Epidermal melanocyte (primary cell): ENCODE data around the gene CCDC169.
"Not testable (repeated sequence)": the region's sequence is repeated elsewhere in the genome, so short reads cannot be mapped to it uniquely, and the experiment has no call there.

ENCODE experiments used
- DNase-seq: peaks from one replicate; pipeline ENCODE4 v3.0.0; 2011; ENCODE audit warnings: low spot score; ENCODE audit not compliant: insufficient read length

Gene CCDC169

DNA sequence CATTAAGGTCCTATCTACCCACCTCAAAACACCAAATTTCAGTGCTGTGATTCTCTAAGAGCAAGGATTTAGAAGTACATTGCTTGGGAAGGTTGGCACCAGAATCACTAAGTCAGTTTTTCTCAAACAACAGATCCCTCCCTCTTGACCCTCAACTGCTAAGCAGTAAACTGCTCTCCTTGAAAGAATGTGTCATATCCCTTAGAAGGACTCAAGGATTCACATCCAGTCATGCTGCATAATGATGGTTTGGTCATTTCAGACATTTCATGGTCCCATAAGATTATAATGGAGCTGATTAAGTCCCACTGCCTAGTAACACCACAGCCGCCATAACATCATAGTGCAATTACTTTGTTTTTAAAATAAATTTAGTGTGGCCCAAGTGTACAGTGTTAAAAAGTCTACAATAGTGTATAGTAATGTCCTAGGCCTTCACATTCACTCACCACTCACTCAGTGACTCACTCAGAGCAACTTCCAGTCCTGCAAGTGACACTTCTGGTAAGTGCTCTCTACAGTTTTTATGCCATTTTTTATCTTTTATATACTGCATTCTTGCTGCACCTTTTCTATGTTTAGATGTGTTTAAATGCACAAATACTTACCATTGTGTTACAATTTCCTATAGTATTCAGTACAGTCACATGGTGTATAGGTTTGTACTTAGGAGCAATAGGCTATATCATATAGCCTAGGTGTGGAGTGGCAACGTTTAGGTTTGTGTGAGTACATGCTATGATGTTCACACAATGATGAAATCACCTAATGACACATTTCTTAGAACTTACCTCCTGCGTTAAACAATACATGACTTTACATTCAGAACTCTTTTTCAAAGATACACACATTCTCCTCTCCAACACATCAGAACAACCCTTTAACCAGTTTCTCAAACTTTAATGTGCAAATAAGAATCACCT, 15.7 kb upstream of the CCDC169 start:
- no peak for DNase-seq

DNA sequence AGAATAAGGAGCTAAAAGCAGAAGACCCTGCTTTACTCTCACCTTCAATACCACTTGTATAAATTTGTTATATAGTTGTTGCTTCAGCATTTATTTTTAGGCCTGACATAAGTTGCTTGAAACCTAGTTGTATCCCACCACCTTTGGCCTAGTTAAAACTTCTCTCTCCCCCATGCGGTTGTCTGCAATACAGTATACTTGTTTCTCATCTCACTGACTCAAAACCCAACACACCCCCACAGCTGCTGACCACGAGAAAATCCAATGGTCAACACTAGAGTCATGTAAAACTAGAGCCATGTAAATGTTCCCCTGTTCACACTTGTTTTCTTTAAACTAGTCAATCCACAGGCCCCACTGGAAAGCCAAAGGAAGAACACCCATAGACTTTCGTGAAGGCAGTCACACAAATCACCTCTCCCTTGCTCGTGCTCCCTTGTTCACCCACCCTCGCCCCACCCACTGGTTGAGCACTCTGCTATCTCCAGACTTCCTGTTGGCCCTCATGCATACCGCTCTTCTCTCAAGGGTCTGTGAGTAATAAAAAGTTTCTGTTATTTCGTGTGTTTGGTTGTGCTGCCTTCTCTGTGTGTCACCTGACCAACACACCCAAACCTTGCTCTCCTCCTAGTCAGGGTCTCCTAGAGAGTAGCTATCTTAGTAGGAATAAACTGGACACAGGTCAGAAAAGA, 12.9 kb upstream of the CCDC169 start:
- DNase-seq = no peak

DNA sequence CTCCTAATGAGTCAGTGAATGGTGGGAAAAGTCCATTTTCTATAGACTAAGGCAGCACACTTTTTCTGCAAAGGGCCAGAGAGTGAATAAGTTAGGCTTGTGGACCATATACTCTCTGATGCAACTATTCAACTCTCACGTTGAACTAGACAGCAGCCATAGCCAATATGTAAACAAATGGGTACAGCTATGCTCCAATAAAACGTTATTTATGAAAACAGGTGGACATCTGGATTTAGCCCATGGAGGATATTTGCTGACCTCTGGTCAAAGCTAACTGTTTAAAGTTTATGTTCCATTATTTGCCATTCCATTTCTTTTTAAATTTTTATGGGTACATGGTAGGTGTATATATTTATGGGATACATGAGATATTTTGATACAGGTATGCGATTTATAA, 4.7 kb upstream of the CCDC169 start:
- no peak for DNase-seq

DNA sequence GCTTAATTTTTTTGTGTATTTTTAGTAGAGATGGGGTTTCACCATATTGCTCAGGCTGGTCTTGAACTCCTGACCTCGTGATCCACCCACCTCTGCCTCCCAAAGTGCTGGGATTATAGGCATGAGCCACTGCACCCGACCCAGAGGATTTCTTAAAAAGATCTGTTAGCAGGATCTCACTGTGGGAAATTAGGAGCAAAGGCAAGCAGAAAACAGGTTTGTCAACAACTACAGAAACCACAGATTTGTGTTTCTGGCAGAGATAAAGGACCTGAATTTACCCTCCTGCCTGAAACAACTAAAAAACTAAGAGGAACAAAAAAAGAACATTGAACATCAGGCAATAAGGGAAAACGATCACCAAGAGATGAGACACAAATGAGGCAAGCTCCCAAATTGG, 1.9 kb upstream of the CCDC169 start:
- DNase-seq = not testable (repeated sequence)

DNA sequence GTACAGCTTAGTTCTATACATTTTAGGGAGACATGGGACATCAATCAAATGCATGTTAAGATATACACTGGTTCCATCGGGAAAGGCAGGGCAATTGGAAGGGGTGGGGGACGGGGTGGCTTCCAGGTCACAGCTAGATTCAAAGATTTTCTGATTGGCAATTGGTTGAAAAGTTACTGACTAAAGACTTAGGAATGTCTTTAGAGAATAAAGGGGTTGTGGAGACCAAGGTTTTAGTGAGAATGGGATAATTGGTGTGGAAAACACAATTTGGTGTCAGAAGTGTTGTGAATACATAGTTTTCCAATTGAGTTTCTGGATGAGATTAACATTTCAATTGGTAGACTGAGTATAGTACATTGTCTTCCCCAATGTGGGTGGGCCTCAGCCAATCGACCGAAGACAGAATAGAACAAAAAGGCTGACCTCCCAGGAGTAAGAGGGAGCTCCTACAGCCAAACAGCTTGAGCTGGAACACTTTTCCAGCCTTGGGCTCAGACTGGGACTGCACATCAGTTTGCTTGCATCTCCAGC, 988 bp upstream of the CCDC169 start:
- DNase-seq = no peak

DNA sequence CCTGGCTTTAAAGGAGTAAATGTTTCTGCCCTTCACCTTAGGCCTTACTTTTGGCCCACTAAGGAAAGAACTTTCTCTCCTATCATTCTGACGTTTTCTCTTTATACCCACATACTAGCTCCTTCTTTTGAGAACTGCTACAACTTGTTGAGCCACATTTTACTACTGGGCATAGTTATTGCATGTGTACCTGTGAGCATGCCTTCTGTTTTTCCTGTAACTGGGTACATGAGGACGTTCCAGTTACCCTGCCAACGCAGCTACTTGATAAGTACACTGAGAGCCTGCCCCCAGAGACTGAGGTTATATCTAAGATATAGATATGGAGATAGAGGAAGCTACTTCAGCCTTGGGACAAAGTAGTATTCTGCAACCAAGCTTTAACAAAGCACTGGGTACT, 3.5 kb downstream of the CCDC169 start:
- DNase-seq = no peak

DNA sequence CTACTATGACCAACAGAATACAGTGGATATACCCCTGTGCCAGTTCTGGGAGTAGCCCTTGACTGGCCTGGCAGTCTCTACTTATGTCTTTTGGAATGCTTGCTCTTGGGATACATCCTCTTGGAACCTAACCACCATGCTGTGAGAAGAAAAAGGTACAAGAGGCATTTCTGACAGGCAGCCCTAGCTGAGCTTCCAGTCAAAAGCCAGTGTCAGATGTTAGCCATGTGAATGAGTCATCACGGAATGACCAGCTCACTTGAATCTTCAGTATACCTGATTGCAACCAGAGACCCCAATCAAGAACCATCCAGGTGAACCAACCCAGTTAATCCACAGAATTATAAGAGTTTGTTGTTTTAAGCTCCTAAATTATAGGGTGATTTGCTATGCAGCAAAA, 4.1 kb downstream of the CCDC169 start:
- no peak for DNase-seq

DNA sequence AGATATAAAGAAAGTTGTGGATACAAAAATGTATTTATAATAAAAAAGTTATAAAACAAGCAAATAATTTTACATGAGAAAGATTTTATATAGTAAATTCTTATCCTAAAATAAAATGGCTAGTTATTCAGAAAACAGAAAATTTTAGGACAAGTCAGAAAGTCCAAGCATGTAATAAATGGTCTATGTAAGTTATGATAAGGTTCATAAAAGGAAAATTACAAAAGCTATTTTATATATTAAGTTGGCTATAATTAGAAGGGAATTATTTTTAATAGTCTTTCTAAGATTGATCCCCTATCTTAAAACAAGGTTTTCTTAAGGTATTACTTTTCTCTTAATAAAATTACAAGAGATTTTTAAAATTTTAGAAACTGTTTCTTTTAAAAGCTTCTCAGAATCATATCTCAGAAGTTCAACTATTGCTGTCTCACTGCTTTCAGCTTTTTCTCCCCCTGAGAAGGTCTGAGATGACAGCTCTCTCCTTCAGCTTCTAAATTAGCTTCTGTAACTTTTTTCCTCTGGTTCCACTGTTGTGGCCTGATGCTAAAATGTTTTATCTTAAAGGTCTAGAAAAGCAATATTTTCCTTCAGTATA, 8.7 kb downstream of the CCDC169 start:
- no peak for DNase-seq

DNA sequence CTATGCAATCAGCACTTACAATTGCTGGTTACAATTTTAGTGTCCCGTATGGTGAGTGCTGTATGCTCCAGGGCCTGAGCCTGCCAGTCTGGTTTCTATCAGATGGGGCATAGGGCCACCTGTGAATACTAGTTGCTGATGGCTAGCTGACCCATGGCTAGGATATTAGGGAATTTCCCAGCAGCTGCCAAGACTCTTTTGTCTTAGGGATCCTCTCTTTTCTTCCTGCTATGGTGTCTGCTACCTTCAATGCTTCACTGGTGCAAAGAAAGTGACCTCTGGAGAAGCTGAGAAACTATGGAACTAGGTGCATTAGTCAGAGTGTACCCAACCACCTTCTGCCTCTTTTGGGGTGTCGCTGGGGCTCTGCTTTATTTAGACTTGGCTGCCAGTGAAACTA, 11.6 kb downstream of the CCDC169 start:
- DNase-seq = no peak

DNA sequence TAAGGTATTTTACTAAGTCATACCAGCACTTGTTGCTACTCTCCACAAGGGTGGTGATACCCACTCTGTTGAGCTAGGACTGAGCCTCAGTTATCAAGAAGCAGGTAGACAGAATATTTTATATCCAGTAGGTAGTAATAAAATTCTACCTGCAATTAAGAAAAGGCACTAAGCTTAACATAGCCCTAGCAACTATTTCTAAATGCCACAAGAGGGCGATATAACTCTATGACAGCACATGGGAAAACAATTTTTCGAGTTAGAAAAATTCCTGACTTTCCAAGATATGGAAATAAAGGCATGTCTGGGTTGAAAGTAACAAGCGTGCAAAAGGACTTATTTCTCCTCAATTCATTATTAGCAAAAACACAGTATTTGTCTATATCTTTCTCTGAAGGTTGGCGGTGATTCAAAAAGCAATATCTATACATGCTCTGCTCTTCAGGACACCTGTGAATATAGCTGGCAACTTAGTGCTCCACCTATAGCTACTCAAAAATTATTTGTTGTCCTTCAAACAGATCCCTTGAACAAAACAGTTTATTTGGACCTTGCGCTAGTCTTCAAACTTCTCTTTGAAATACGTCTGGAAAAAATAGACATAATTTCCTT, 14.7 kb downstream of the CCDC169 start:
- peak; percentile 24 for DNase-seq

DNA sequence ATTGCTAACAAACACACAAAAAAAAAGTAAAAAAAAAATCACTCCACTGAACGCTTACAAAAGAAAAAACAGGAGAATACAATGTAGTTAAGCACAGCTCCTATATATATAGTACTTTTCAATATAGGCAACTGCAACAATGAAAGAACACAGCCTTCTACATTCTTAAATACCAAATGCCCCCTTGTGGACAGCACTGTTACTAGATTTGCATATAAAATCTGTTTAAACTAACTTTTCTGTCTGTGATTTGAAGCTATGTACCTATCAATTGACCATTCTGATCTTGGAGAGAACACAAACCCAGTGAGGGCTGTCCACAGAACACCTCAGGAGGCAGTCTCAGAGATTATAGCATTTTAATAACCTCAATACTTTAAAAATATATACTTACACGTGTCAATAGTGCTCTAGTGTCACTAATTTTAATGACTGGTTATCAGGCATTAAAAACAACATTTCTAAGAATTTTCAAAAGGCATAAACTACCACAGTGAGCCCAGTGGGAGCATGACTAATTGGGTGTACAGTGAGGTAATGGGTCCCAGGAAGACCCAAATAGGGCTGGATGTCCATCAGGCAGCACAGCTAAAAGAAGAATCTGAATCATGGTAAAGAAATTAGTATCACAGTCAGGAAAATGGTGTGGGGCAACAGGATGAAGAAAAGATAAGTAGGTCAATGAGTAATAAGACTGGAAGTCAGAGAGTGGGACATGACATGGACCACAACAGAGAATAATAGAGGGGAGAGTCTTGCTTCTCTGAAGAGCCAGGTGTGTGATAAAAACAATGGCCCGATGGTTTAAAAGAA, 22.2 kb downstream of the CCDC169 start:
- no peak for DNase-seq

DNA sequence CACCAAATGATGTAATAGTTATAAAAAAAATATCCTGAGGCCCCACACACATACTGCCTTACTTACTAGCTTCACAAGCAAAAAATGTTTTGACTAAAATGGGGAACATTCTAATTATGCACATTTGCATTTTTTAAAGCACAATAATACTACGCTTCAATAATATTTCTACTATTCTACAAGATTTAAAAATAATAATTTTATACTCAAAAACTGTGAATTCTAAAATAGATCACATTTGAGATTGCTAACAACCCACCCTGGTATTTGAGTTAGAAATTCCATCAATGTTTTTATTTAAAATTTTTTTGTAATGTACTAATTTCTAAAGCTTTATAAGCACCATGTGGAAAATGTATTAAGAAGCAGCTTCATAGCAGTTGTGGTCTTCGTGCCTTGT, 24.2 kb downstream of the CCDC169 start:
- DNase-seq = no peak

DNA sequence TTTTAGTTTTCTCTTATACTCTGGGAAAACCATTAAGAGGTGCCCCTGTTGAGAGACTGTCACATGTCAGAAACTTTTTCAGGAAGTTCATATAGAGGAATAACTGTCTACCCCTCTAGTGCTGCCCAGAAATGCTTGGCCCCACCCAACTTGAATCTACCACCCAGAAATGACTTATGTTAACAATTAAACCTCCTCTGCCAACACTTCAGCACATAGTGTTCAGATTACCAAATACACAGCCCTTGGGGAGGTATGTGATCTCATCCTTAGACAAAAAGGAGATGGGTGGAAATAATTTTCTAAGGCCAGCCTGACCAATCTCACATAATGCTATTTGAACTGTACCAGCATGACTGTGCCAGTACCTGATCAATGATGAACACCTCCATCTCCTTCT, 35.6 kb downstream of the CCDC169 start:
- DNase-seq = no peak

DNA sequence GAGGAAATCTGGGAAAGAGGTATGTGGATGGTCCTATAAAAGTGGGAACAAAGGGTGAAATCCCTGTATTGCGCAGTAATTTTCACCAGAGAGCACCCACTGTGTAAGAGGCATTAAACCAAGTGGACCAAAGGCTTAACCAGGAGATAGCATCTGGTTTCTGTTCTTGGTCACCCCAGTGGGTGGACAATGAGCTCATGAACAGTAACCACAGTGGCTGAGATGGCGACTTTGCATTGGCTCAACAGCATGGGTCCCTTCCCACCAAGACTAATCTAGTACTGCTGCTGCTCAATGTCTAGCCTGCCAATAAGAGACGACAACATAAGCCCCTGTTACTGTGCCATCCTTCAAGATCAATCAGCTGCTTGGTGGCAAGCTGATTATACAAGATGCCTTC, 36.6 kb downstream of the CCDC169 start:
- no peak for DNase-seq

DNA sequence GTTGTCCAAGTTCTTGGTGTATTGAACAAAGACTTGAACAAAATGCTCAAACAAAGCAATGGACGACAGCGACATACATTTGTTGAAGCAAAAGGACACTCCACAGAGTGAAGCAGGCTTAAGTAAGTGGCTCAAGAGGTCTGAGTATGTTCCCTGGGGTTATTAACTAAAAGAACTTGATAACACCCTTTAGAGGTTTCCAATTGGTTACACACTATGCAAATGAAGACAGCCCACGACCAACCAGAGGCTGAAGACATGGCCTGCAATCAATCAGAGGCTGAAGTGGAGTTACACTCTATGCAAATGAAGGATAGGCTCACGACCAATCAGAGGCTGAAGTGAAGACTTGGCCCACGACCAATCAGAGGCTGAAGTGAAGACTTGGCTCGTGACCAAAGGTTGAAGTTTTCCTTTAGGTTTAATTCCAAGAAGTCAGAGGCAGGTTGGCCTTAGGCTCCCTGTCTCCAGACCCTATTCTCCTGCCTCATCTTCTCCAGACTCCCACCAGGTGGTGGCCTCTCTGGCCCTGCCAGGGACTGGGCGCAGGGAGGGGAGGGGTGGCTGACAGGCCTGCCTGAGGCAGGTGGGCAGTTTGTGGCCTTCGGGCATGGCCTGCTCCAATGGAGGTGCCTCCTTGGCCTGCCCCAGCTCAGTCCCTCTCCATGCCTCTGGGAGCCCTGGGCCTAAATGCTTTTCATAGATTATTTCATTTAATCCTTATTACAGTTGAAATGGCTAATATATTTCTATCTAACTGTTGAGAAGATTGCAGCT, 38.1 kb downstream of the CCDC169 start:
- DNase-seq = no peak

DNA sequence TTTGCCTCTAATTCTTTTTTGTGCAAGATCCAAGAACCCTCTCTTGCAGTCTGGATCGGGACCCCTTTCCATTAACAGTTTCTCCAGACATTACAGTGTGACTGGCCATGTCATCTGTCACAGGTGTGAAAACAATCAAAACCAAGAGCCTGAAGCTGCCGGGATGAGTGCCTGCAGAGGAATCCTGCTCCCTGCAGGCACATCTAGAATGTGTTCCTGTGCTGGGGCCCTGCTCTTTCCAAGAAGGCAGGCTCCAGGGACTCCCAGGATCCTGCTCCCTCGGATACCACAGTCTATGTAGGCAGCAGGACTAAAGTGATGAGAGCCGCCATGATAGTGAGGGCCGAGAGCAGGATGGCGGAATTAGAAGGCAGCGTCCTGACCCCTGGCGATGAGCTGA, 38.8 kb downstream of the CCDC169 start:
- no peak for DNase-seq

DNA sequence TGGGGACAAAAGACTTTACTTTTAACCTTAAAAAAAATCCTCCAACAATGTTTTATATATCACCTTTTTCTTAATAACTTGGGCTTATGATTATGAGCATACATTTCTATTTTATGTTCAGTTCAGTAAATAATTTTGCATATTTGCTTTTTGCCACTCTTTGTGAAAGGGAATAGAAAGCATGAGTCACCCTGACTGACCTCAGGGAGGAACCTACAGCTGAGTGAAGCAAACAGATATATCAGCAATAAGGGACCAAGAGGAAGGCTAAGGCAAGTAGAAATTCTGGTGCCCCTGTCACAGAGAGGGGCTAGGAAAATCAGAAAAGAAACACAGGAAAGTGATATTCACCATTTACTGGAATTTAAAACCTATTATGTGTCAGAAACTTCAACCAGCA, 46.1 kb downstream of the CCDC169 start:
- no peak for DNase-seq

DNA sequence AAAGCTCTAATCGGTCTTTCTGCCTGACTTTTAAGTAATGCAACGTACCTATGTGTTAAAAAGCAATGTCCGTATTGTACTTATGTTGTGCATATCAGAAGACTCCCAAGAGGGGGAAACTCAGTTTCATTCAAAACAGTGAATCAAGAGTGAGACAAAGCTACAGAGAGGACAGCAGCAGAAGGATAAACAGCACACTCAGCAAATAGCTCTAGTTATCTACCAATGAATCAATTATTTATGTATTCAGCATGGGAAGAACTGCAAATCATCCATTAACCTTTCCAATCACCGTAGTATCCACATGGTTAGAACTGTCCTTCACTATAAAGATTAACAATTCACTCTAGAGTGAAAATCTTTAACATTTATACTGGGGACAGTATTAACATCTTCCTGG, 46.6 kb downstream of the CCDC169 start:
- no peak for DNase-seq

DNA sequence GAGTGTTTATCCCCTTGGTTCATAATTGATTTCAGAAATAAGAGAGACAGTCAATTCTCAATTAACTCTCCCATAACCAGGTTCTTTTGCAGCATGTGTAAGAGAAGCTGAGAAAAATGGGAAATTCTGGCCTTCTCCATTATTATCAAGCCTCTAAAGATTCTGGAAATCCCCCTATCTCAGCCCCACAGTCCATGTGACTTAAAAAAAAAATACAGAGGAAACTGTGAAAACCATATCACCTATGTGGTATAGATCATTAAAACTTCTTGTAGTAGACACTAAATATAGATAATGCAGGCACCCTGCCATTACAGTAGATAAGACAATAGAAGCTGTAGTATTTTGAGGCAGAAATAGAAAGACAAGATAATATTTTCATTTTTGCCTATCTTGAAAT, 48.9 kb downstream of the CCDC169 start:
- no peak for DNase-seq

DNA sequence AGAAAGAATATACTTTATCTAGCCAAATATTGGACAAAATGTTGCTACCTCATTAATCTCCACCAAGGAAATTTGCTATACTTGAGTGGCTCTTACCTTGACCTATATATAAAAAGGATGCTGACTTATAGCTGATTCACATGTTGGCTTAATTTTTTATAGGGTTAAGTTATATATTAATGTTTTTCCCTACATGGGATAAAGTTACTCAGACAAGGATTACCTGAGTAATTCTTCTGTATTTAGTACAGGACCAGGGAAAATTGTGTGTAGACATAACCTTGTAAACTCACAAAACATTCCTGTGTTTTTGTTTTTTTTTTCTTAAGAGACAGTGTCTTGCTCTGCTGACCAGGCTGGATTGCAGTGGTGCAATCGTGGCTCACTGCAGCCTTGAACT, 52.6 kb downstream of the CCDC169 start:
- DNase-seq = no peak
